ENCODE measurements around the gene MDM2. TPM values are rescaled to one million over a fixed set of nuclear protein-coding genes. Genes with fewer than 3 reads are reported as not detected.

The MDM2 gene
- total RNA-seq, 1 donor from 2014 or later, result 99.5 TPM

DNA sequence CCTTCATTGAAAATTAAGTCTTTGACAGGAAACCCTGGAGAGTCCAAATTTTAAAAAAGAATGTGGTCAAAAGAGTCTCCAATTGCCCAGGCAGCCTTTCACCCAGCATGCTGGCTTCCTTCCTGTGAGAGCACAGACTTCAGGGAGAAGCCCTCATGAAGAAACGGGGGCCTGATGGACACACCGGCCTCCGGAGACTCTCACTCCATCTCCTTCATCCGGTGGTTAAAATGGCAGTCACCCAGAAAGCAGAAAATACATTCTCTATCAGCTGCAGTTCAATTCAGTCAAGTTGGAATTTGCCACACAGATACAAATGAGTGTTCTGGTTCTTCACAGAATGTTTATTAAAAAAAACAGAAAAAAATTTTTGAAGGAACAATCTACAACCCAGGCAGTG is 68.5 kb downstream of the MDM2 start:
- DNase-seq (ENCODE audit: low spot score), result no peak

DNA sequence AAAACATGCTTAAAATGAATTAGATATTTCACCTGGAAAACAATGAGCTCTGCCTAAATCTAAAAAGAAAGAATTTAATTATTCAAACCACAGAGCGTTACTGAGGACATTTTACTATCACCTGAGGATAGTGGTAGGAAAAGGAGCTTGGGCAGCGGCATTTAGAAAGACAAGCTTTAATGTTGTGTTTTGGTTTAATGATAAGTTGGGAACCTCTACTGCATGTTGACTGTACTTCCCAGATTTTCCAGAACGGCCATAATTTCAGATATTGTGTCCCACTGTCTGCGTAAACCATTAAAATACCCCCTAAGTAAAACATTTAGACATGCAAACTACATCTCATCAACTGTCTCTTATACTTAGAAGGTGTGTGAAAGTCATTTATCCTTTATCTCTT is 69.6 kb downstream of the MDM2 start:
- DNase-seq (ENCODE audit: low spot score), result no peak

DNA sequence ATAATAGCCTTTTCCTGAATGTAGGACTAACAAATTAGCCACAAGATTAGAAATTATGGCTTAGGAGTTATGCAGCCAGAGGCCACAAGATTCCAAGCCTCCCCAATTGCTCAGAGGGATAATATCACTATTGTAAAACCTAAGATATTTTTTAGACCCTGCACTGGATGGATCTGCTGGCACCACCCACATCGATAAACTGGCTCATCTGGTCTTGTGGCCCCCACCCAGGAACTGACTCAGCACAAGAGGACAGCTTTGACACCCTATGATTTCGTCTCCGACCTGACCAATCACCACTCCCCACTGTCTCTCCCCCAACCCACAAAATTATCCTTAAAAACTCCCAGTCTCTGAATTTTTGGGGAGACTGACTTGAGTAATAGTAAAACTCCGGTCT is 70.3 kb downstream of the MDM2 start:
- DNase-seq (ENCODE audit: low spot score), result no peak

DNA sequence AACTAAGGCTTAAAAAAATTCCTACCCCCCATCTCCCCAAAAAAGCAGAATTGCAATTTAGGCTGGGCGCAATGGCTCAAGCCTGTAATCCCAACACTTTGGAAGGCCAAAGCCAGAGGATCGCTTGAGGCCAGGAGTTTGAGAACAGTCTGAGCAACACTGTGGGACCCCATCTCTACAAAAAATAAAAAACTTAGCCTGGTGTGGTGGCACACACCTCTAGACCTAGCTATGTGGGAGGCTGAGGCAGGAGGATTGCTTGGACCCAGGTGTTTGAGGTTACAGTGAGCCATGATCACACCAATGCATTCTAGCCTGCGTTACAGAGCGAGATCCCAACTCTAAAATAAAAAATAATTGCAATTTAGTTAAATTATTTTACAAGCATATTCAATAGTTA is 70.9 kb downstream of the MDM2 start:
- no peak for DNase-seq (ENCODE audit: low spot score)

DNA sequence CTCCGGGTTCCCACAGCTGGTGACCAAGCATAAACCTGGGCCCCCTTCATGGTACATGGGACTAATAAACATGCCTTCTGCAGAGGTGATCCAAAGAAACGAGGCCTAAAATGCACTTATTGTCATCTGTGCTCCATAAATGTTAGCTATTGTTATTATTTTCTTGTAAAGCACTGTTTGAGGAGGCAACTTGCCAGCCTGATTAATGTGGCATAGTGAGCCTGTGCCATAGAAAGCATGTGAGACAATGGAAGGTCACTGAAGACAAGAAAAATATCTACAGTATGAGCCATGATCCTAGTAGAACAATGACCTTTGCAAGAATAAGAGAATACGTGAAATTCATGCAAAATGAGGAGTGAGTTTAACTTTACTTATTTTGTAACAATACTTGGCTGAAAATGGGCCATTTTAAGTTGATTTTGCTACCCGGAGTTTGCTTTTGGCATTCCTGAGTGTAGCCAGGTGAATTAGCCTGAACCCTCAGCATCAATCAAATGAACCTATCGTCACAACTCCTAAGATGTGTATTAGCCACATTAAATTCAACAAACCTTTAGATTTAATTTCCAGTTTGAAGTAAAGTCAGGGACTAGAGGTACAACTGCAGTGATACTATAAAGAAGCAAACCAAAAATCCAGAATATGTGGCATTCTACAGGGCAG is 72.8 kb downstream of the MDM2 start:
- DNase-seq (ENCODE audit: low spot score), result no peak

DNA sequence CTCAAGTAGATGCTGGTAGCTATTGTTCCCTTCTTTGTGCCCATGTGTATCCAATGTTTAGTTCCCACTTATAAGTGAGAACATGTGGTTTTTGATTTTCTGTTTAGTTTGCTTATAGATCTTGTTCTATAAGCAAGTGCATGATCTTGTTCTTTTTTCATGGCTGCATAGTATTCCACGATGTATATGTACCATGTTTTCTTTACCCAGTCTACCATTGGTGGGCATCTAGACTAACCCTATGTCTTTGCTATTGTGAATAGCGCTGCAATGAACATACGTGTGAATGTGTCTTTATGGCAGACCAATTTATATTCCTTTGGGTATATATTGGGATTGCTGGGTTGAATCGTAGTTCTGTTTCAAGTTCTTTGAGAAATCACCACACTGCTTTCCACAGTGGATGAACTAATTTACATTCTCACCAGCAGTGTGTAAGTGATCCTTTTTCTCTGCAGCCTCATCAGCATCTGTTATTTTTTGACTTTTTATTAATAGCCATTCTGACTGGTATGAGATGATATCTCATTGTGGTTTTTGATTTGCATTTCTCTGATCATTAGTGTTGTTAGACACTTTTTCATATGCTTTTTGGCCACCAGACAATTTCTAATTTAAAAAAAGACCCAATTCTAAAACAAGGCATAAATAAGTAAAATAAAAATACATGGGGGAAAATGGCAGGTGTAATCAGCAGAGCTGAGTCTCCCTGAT is 74.4 kb downstream of the MDM2 start:
- DNase-seq (ENCODE audit: low spot score), result no peak

DNA sequence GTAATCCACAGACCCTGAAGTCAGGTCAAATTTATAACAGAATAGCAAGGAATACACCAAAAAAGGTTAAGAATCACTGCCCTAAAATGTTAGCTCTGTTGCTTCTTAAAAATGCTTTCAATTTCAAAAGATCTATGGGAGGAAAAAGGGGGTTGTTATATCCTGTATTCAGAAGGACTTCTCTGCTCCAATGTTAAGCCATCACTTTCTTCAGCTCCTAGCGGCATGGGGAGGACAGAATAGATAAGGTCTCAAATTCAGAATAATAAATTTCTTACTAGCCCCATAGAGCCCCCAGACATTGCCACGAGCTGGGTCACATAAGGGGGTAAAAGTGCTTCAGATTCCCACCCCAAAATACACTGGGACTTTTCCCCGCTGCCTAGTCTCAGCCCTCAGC is 75.2 kb downstream of the MDM2 start:
- no peak for DNase-seq (ENCODE audit: low spot score)

DNA sequence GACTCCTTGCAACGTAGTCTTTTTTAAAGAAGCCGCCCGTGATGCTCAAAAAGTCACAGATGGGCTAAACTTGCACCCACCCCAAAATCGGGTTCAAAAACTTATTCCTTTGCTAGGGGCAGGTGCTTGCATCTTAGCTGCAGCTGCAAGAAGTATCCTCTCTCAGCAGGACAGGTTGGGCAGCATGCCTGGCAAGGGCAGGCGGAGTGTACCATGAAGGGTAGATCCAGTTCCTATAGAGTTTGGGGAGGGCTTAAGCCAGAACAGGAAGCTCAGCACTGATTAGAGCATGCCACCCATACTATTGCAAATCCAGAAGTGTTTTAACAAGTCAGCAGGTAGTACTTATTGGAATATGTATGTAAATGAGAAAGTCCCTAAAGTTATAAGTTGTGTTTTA is 76.3 kb downstream of the MDM2 start:
- no peak for DNase-seq (ENCODE audit: low spot score)

DNA sequence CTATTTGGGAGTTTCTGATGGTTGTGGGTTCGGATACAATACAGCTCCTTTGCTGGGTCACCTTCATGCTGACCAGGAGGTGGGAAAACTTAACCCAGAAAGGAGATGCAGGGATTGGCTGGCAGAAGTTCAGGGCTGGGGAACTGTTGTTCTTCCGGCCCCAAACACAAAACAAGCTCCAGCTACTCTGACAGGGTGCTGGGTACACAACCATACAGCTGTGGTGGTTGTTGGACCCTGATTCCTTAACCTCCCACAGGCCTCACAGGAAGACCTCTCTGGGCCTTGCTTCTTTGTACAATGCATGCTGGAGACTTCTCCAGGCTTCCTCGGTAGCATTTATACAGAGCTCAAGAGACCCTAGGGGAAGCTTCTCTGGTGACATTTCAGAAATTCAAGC is 77.4 kb downstream of the MDM2 start:
- DNase-seq (ENCODE audit: low spot score), result no peak

DNA sequence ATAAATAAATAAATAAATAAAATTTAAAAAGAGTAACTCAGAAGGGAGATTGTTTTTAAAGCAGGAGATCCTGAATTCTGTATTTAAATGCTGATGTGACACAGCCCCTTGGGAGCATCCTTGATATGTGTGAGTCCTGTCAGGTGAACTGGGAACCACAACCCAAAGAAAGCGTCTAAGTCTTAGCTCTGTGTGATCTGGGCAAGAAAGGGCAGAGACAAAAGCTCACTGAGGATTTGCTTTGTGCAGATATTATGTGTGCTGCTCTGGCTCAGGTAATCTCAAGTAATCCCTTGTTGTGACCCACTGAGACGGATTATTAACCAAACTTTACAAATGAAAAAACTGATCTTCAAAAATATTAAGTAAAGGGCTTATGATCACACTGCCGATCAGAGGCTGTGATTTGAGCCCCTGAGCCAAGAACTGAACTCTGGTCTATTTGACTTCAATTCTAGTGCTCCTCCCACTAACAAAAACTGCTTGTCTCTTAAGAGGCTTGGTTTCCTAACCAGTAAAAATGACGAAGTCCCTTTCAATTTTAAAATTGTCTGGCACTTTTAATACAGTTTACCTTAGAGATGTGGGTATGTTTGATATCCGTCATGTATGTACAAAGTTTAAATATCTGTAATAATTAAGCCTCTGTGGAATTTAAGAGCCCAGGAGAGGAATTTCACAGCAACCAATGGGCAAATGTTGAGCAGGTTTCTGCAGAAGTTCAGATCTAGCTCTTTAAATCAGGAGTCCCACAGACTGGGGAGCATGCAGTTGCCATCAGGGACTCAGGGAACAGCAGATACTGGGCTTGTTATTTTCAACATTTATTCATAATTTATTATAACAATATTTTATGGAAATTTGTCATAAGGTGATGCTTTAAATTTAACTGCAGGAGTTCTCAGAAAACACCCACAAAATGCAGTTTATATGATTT is 78.9 kb downstream of the MDM2 start:
- no peak for DNase-seq (ENCODE audit: low spot score)

DNA sequence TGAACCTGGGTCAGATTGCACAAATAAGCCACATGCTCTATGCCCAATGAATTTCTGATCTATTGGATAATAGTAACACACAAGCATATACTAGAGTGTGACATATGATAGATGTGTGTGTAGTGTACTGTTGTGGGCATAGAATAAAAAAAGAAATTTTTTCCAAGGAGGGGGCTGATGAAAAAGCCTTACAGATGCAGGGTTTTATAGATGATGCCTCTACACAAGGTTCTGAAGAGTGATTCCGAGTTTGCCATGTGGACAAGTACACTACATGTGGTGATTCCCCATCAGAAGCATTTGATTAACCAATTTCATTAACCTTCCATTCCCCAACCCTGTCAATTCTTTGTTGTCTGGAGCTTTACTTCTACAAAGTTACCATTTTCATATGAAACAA is 79.7 kb downstream of the MDM2 start:
- DNase-seq (ENCODE audit: low spot score), result no peak

DNA sequence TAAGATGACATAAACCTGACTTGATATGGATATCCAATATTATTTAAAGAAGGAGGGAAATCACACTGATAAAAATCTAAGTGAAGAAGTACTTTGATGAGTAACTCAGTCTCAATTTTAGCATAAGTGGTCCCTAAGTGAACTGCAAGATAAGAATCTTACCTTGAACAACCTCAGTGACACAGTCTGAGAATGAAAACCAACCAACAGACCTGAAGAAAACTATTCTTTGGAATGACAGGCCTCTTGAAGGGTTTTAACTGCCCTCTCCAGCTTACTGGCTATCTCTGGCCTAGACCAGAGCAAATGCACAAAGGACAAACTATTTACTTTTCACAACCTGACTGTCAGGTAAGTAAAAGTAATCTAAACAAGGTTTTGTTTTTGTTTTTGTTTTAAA is 80.3 kb downstream of the MDM2 start:
- DNase-seq (ENCODE audit: low spot score), result no peak

DNA sequence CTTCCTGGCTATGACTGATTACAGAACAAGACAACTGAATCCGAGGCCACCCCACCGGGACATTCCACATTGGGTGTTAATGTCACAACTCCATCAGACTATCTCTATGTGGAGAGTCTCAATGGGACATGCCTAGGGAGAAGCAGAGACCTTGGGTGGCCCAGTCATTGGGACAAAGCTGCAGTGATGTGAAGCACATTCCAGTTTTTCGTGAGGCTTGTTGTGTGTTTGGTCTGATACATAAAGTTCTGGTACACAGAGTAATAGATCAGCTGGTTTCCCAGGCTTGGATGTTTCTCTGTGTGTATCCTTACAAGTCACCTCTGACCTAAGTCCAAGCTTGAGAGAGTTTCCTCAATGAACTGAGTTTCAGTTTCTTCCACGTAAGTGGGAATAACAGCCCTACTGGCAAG is 82.7 kb downstream of the MDM2 start:
- DNase-seq (ENCODE audit: low spot score), result no peak

DNA sequence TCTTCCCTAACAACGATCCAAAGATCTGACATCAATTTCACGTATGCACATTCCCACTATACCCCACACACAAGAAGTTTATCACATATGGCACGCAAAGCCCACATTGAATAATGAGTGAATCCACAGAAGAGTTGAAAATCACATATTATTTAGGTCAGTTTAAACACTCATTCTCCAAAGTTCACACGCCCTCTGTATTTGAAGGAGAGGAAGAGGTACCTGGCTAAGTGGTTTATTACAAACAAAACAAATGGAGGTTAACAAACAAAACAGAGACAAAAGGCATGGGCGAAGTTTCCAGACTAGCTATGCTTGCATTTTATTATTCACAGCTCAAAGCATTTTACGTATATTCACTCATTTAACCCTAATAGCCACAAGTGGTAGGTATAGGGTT is 83.2 kb downstream of the MDM2 start:
- DNase-seq (ENCODE audit: low spot score), result no peak

DNA sequence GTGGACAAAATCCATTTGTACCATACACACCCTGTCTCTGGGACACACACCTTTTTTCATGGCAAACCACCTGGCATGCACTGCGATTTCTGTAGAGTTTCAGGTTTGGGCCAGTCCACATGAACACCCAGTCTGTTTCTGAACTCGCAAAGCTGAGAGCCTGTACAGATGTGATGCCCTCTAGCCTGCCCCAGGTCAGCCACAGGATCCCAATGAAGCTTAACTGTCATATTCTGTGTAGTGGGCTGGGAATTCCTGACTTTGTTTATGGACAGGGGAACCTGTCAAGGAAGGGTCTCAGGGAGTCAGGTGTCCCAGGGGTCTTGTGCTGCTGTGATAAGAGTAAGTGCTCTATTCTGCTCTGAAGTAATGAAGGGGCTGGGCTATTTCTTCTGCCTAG is 85.2 kb downstream of the MDM2 start:
- no peak for DNase-seq (ENCODE audit: low spot score)

DNA sequence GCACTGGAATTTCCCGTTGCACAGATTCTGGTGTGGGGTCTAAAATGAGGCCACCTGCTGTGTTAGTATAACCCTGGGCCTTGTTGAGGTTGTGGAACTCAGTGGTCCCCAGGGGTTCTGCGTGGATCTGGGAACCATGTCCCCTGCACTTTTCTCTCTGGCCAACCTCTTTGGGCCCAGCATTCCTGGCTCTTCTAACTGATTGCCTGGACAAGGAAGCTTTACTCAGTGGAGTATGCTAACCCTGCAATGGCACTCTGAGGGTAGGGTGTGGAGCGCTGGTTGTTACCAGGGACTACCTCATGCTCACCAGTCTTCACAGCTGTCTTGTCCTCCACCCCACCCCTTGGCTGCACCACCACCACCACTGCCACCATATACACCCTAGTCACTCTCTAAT is 85.8 kb downstream of the MDM2 start:
- DNase-seq (ENCODE audit: low spot score), result no peak

DNA sequence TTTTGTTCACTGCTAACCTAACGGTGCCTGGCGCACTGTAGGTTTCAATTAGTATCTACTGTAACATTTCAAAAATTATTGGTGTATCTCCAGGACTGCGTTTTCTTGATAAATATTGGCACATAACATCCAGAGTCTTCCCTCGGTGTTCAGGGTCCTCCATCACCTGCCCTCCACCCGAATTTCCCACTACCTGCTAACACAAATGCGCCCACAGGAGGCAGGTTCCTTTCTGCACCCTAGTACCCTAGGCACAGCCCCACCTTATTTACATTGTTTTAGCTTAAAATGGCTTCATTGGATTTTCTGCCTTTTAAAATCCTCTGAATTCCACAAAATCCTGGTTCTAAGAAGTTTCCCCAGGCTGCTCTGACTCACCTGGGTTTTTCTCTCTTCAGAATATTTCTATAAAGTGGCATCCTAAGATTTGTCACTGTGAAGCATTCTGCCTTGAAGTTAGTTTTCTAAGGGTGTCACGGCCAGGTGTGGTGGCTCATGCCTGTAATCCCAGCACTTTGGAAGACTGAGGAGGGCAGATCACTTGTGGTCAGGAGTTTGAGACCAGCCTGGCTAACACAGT is 86.4 kb downstream of the MDM2 start:
- DNase-seq (ENCODE audit: low spot score), result no peak

DNA sequence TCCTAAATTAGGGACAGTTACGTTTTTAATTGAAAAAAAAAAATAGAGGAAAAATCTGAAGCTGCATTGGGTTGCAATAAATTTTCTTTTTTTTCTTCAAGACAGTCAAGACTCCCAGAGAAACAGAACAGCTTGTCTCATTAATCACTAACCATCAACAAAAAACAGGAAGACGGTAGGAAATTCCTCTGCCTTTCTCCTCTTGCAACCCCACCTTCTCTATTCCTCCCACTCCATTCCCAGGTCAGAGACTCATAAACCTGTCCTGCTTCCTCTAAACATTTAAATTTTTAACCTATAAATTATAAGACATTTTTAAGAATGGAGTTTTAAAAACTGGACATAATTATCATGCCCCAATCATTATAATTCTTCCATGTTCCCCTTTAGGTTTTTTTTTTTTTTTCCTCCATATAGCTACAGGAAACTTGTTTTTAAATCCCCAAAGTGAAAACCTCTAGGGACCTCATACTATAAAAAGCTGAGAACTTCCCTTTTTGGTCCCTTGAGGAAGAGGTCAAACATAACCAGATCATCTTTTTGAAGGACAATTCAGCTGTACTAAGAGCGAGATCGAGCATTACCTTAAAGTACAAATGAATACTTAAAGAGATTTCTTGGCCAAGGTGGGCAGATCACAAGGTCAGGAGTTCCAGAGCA is 89.0 kb downstream of the MDM2 start:
- no peak for DNase-seq (ENCODE audit: low spot score)

DNA sequence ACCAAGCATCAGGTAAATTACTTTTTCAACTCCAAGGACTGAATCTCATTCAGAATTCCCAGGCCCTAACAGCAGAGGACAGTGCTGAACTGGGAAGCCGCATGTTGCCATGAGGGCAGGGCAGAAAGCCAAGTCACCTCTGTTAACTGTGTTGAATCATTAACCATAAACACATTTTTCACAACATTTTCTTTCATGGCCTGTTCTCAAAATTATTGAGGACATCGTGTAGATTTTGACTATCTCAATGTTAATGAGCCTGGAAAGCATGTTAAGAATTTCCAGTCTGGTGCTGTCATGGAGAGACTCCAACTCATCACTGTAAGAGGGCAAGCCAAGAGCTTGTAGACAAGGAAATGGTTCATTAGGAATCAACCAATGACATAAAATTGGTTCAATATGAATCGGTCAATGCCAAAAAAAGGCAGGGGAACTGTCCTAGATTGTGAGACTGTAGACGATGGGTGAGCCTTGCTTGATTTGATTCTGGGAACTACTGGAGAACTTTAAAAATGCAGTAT is 91.3 kb downstream of the MDM2 start:
- DNase-seq (ENCODE audit: low spot score), result no peak

DNA sequence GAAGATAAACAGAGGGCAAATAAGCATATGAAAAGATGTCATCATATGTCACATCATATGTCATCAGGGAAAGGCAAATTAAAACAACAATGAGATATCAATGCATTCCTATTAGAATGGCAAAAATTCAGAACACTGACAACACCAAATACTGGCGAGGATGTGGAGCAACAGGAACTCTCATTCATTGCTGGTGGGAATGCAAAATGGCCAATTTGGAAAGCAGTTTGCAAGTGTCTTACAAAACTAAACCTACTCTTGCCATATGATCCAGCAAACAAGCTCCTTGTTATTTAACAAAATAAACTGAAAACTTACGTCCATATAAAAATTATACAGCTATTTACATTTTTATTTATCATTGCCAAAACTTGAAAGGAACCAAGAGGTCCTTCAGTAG is 92.3 kb downstream of the MDM2 start:
- no peak for DNase-seq (ENCODE audit: low spot score)

Data from mesenteric fat pad (tissue), 1 donor.